OCI-LY1 (cell line): ENCODE results near the gene KCTD3.

ENCODE experiments used
- H2AFZ ChIP-seq: fragments of 200-600 bp; sonication (generic), shearing (Covaris generic); 2 replicates; pipeline ENCODE4 v1.6.0; 2014; ENCODE audit warnings: antibody characterized with exemption, mild to moderate bottlenecking, low read length
- H3F3A ChIP-seq: fragments of 200-600 bp; sonication (generic), shearing (Covaris generic); 2 replicates; pipeline ENCODE4 v1.6.0; 2014; ENCODE audit warnings: mild to moderate bottlenecking, antibody characterized with exemption, low read length, moderate library complexity; ENCODE audit not compliant: insufficient read depth
- H3K27ac ChIP-seq: fragments of 200-600 bp; sonication (generic); 2 replicates; pipeline ENCODE4 v1.5.1; 2014; ENCODE audit warnings: low read length, mixed run types, mild to moderate bottlenecking, low read depth; ENCODE audit not compliant: poor library complexity, severe bottlenecking
- H3K27me3 ChIP-seq: fragments of 200-600 bp; sonication (generic); 2 replicates; pipeline ENCODE4 v1.6.0; 2014; ENCODE audit warnings: antibody characterized with exemption, mild to moderate bottlenecking, low read length, moderate library complexity; ENCODE audit not compliant: insufficient read depth
- H3K36me3 ChIP-seq: fragments of 200-600 bp; sonication (generic); 2 replicates; pipeline ENCODE4 v1.6.1; 2014; ENCODE audit warnings: mild to moderate bottlenecking, antibody characterized with exemption, low read length, moderate library complexity, mixed read lengths; ENCODE audit not compliant: insufficient read depth
- H3K4me1 ChIP-seq: fragments of 200-600 bp; sonication (generic); 2 replicates; pipeline ENCODE4 v1.5.1; 2014; ENCODE audit warnings: mild to moderate bottlenecking, low read length, moderate library complexity; ENCODE audit not compliant: insufficient read depth, severe bottlenecking
- H3K4me2 ChIP-seq: fragments of 200-600 bp; sonication (generic), shearing (Covaris generic); 2 replicates; pipeline ENCODE4 v1.6.1; 2014; ENCODE audit warnings: low read length
- H3K4me3 ChIP-seq: fragments of 200-600 bp; sonication (generic); 2 replicates; pipeline ENCODE4 v1.5.1; 2014; ENCODE audit warnings: low read length, low read depth, mild to moderate bottlenecking, mixed read lengths; ENCODE audit not compliant: poor library complexity, severe bottlenecking
- H3K79me2 ChIP-seq: fragments of 200-600 bp; shearing (Covaris generic); 2 replicates; pipeline ENCODE4 v1.6.1; 2016; ENCODE audit warnings: mixed run types, low read length, mixed read lengths; ENCODE audit not compliant: insufficient read depth
- H3K9ac ChIP-seq: fragments of 200-600 bp; sonication (generic), shearing (Covaris generic); 2 replicates; pipeline ENCODE4 v1.6.1; 2014; ENCODE audit warnings: mild to moderate bottlenecking, low read length, mixed read lengths
- H3K9me2 ChIP-seq: fragments of 200-600 bp; sonication (generic), shearing (Covaris generic); 2 replicates; pipeline ENCODE4 v1.6.1; 2014; ENCODE audit warnings: low read depth, mild to moderate bottlenecking, low read length, mixed read lengths
- H3K9me3 ChIP-seq: fragments of 200-600 bp; shearing (Covaris generic); 2 replicates; pipeline ENCODE4 v1.6.1; 2014; ENCODE audit warnings: low read length, mixed read lengths
- H4K20me1 ChIP-seq: fragments of 200-600 bp; sonication (generic), shearing (Covaris generic); 2 replicates; pipeline ENCODE4 v1.6.0; 2016; ENCODE audit warnings: mild to moderate bottlenecking, low read length; ENCODE audit not compliant: insufficient read depth
- EZH2 ChIP-seq: fragments of 200-600 bp; sonication (generic), shearing (Covaris generic); IDR thresholded peaks from 2 replicates; pipeline ENCODE4 v1.8.0; 2017; ENCODE audit warnings: borderline replicate concordance, mixed run types, mild to moderate bottlenecking, antibody characterized with exemption, low read length, moderate library complexity, mixed read lengths
- TF ChIP-seq, protein P1 (sequence below): fragments of 200-600 bp; sonication (generic), shearing (Covaris generic); IDR thresholded peaks from 2 replicates; pipeline ENCODE4 v1.5.1; 2017; ENCODE audit warnings: mild to moderate bottlenecking, antibody characterized with exemption, low read length, moderate library complexity, mixed read lengths

KCTD3 gene

DNA sequence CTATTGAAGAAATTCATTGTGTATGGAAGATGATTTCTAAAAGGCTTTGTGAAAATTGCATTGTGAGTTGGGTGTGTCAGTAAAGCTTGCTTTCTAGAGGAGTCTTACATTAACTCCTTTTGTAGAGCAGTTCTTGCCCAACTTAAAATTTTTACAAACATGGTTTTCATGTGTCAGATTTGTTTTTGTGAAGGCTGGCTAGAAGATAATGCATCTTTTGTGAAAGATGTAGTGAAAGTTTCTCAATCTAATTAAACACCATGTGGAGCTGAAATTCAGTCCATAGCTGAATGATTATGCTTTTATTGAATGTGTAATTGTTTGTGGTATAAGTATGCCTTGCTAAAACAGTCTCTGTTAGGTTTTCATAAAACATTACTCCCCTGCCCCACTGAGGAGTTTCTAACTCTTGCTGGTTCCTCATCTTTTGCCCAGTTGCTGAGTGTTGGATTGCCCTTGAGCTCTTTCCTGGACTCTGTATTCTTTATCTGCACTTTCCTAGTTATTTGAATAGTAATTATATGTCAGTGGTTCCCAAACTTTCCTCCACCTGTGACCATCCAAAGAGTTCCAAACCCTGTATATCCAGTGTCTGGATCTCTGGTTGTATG, 38.0 kb downstream of the KCTD3 start:
- no peaks in the 10 kb centered on the region for H3K79me2 ChIP-seq
- H3K9me2 ChIP-seq = no peaks in the 10 kb centered on the region
- H3K9ac ChIP-seq = no peak overlapping the region
- no peaks in the 10 kb centered on the region for H3K4me1 ChIP-seq
- no peaks in the 10 kb centered on the region for H3K36me3 ChIP-seq
- H3K9me3 ChIP-seq = no peaks in the 10 kb centered on the region
- H3K4me2 ChIP-seq = no peak overlapping the region
- no peak overlapping the region for H3K4me3 ChIP-seq
- H3F3A ChIP-seq = no peaks in the 10 kb centered on the region
- no peaks in the 10 kb centered on the region for H4K20me1 ChIP-seq
- no peaks in the 10 kb centered on the region for H3K27me3 ChIP-seq
- no peak overlapping the region for H3K27ac ChIP-seq
- TF ChIP-seq, protein P1, sequence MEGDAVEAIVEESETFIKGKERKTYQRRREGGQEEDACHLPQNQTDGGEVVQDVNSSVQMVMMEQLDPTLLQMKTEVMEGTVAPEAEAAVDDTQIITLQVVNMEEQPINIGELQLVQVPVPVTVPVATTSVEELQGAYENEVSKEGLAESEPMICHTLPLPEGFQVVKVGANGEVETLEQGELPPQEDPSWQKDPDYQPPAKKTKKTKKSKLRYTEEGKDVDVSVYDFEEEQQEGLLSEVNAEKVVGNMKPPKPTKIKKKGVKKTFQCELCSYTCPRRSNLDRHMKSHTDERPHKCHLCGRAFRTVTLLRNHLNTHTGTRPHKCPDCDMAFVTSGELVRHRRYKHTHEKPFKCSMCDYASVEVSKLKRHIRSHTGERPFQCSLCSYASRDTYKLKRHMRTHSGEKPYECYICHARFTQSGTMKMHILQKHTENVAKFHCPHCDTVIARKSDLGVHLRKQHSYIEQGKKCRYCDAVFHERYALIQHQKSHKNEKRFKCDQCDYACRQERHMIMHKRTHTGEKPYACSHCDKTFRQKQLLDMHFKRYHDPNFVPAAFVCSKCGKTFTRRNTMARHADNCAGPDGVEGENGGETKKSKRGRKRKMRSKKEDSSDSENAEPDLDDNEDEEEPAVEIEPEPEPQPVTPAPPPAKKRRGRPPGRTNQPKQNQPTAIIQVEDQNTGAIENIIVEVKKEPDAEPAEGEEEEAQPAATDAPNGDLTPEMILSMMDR = no peak
- no peak for TF ChIP-seq EZH2
- H2AFZ ChIP-seq = no peak overlapping the region

DNA sequence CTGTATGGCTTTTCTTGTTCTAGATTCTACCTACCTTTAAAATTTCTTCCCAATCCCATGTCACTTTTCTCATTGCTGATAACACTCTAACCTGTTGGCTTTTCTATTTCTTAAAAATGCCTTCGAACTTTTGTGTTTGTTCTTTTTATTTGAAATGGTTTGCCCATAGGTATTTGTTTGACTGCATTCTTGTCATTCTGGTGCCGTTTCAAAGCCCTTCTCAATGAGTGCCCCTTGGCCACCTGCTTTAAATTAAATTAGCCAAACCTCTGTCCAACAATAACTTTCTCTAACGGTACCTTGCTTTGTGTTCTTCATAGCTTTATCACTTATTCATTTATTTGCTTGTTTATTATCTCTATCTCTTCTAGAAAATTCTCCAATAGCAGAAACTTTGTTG, 38.9 kb downstream of the KCTD3 start:
- no peaks in the 10 kb centered on the region for H3K36me3 ChIP-seq
- H3K9me3 ChIP-seq = no peaks in the 10 kb centered on the region
- H3K4me2 ChIP-seq = no peak overlapping the region
- no peak overlapping the region for H3K9ac ChIP-seq
- no peaks in the 10 kb centered on the region for H4K20me1 ChIP-seq
- no peak overlapping the region for H3K27ac ChIP-seq
- H3K9me2 ChIP-seq = no peaks in the 10 kb centered on the region
- H3F3A ChIP-seq = no peaks in the 10 kb centered on the region
- H3K27me3 ChIP-seq = no peaks in the 10 kb centered on the region
- TF ChIP-seq EZH2 = no peak
- TF ChIP-seq, protein P1 = no peak
- no peak overlapping the region for H3K4me3 ChIP-seq
- no peaks in the 10 kb centered on the region for H3K79me2 ChIP-seq
- H2AFZ ChIP-seq = no peak overlapping the region
- H3K4me1 ChIP-seq = no peaks in the 10 kb centered on the region

DNA sequence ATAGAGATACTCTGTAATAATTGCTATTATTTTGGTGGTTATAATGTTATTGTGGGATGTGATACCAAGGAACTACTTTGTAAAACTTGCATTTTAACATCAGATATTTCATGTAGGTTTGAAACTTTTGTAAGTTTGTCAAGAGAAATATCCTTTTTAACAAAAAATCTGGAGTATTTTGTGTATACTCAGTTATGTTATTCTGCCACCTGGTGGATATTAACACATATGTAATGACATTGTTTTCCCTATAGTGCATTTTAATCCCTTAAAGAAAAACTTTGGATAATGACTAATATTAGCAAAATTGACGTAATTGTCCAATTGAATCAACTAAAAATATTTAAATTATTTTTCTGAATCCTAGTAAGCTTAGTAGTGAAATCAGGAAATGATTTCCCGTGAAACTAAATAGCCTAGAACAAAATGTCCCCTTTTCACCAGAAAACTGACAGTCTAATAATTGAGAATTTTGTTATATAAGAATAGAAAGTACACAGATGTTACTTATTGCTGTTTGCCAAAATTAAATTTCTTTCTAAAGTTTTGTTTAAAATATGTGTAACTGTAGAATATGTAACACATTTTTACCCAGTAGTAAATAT, 39.6 kb downstream of the KCTD3 start:
- no peaks in the 10 kb centered on the region for H3F3A ChIP-seq
- H3K9me3 ChIP-seq = no peaks in the 10 kb centered on the region
- TF ChIP-seq, protein P1 = peak; percentile 42; the same call in 1 of the 2 replicates
- TF ChIP-seq EZH2 = no peak
- no peak overlapping the region for H2AFZ ChIP-seq
- H3K36me3 ChIP-seq = no peaks in the 10 kb centered on the region
- no peaks in the 10 kb centered on the region for H3K4me1 ChIP-seq
- no peaks in the 10 kb centered on the region for H3K9me2 ChIP-seq
- no peak overlapping the region for H3K27ac ChIP-seq
- H3K4me3 ChIP-seq = no peak overlapping the region
- no peaks in the 10 kb centered on the region for H4K20me1 ChIP-seq
- H3K27me3 ChIP-seq = no peaks in the 10 kb centered on the region
- no peak overlapping the region for H3K4me2 ChIP-seq
- H3K79me2 ChIP-seq = no peaks in the 10 kb centered on the region
- no peak overlapping the region for H3K9ac ChIP-seq
